HG03575 (cell line): Measurements from ENCODE around the gene SLC4A4.
"Not testable (repeated sequence)": the region's sequence is repeated elsewhere in the genome, so short reads cannot be mapped to it uniquely, and the experiment has no call there.

Experiments
- ATAC-seq: cut with Tn5 transposase; IDR thresholded peaks from one replicate; pipeline ENCODE4 v1.9.1; 2021; ENCODE audit not compliant: unreplicated experiment, insufficient number of reproducible peaks, low FRiP score; ENCODE audit errors: extremely low read depth

The SLC4A4 gene

DNA sequence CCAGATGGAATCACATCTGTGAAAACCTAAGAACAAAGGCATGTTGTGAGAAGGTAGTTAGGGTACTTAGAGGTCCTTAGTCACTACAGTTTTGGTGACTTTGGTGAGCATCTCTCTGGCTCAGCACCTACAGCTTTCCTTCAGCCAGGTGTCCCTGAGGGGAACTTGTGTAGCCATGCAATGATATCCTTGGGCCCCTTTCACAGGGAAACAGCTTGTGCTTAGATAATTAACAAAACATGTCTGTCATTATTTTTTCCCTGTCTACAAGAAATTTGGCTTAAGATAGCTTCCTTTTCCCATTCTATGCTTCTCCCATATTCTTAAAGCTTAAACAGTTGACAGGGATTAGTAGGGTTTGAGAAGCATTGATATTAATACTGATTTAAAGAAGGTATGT is 63.8 kb downstream of the SLC4A4 start:
- ATAC-seq: no peak

DNA sequence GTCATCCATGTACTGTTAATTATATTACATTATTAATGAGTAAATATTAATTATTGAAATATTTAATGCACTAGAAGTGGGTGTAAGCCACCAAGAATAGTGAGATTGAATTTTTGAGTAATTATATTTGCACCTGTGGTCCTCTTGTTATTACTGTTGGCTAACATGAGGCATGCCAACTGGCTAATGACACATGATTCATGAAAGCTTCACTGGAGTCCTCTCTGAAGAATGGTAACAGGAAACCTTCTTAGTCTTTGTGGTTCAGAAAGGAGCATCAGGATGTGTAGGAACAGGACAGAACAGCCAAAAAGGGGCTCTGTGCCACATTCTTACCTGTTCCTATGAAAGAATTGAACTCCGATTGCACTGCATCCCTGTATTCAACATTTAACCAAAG is 65.2 kb downstream of the SLC4A4 start:
- ATAC-seq: no peak

DNA sequence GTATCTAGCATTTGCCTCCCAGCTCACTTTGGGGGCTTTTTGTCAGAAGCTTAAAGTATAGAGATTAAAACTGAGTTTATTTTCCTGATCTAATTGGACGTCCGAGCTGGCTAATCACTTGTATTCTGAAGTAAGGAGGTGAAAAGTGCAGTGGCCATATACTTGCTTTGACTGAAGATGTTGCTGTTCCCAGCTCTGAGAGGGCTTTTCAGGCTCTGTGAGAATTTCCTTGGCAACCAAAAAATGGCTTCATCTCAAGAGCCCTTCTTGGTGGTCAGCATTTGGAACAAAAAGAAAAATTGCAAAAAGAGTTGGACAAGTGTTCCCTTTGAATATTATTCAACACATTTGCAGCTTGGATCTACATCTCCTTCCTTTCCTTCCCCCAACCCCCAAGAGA is 67.0 kb downstream of the SLC4A4 start:
- no peak for ATAC-seq

DNA sequence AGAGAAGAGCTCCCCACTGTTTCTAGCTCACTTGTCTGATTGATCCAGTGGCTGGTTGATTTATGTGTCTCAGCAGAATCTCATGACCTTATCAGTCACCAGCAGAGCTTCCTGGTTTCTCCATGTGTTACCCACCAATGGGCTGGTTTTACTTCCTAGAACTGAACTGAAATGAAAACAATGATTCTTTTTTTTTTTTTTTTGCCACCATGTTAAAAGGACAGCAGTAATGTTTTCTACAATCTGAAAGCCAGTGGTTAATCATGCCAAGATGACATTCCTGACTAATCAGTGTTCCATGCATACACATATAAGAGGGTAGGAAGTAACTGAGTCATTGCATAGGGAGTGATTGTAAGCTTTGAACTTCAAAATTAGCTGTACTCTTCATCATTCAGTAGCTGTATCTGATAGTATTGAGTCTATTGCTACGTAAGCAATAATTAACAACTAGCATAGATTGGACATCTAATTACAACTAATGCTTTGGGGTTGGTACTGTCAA is 67.7 kb downstream of the SLC4A4 start:
- no peak for ATAC-seq

DNA sequence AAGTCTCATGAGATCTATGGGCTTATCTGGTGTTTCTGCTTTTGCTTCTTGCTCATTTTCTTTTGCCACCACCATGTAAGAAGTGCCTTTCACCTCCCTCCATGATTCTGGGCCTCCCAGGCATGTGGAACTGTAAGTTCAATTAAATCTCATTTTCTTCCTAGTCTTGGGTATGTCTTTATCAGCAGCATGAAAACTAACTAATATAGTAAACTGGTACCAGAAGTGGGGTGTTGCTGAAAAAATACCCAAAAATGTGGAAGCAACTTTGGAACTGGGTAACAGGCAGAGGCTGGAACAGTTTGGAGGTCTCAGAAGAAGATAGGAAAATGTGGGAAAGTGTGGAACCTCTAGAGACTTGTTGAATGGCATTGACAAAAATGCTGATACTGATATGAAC is 70.1 kb downstream of the SLC4A4 start:
- ATAC-seq: not testable (repeated sequence)

DNA sequence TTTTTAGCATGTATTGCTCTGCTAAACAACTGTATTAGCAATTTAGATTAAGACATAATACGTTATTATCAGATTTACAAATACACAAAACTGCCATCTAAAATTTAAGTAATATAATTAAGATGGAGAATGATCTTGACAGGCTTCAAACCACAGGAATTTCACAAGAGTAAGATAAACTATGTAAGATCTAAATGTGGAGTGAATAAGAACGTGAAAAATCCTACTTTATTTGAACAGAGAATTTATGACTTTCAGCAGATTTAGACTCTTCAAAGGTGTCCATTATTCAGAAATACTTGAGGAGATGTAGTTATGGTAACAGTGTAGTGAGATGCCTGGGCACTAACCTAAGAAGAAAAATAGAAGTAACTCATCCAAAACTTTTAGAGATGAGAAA is 73.2 kb downstream of the SLC4A4 start:
- no peak for ATAC-seq

DNA sequence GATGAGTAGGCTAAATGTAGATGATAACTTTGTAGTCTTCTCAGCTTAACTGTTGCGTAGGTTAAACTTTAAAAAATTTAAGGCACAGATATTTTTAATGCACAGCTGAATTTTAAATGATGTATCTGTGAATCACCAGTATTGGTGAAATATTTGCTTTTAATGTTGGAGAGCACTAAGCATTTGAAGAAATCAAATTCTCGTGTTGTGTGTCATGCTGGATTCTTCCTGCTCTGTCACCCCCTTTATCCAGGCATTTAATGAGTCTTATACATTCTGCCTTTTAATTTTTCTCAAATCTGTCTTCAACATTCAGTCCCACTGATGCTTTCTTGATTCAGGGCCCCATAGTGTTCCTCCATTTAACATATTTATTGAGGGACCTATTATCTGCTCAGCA is 76.7 kb downstream of the SLC4A4 start:
- no peak for ATAC-seq

DNA sequence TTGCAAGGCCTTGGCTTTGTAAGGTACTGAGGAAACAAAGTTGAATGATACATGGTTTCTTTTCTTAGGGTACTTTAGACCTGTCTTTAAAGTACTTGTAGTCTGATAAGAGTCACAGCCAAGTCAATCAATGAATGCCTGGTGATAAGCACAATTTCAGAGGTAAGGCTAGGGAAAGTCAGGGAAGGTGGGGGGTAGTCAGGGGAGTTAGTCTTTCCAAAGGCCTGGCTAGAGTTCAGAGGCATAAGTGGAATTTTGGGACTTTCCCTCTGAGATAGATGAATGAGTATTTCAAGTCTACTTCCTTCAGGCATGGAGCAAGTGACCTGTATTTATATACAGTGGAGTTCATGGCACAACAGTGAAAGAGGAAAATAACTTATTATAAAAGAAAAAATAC is 78.3 kb downstream of the SLC4A4 start:
- no peak for ATAC-seq

DNA sequence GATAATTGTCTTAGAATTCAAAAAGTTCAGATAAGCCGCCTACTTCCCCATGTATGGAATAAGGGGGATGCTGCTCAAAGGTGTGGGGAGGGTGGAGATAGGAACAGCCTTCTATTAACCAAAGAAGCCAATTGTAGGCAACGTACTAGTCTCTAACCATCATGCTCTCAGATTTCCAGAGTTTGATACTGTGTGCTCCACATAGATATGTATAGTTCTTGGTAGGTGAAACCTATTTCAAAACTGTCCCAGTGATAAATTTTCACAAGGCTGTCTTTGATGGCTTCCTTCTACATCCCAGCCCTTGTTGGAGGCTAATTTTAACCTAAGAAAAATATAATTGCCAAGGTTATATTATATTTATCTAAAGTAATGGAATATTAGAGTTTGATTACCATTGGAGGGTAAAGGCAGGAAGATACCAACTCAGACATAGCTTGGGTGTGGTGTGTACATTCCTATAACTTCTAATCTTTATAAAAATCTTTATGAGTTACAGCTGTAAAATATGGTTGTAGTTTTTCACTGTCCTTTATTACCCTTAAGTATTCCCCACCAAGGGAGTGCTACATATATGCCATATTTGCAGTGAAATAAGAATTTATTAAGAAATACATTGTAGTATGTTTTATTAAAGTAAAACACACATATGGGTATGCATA is 87.7 kb downstream of the SLC4A4 start:
- no peak for ATAC-seq

DNA sequence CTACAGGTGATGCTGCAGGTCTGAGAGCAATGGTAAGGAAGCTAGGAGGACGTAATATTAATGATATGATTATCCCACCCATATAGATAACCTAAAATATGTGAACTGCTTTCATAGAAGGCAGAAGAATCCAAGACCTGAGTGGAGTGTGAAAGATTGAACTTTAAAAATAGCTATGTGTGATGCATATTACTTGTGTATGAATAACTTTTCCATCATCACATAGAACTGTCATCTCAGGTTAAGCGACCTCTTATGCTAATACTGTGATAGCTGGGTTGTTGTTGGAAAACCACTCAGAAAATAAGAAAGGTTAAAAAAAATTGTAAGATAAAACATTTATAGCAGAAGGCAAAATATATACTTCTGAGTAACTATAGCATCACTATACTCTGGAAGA is 90.3 kb downstream of the SLC4A4 start:
- no peak for ATAC-seq

DNA sequence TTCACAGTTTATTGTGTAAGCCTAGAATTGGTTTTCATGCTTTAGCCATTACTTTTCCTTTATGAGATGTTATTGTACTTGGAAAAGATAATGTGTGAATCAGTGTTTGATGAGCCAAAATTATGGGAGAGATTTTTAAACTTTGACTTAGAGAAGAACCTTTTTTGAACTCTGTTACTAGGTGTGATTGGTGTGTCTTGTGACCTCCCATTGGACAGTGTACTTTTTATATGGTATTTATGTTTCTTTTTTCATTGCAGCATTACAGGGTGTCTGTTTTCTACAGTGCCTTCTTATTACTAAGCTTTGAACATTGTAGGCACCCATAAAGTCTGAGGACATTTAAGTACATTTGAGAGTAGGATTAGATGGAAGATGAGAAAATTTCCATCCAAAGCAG is 91.1 kb downstream of the SLC4A4 start:
- no peak for ATAC-seq

DNA sequence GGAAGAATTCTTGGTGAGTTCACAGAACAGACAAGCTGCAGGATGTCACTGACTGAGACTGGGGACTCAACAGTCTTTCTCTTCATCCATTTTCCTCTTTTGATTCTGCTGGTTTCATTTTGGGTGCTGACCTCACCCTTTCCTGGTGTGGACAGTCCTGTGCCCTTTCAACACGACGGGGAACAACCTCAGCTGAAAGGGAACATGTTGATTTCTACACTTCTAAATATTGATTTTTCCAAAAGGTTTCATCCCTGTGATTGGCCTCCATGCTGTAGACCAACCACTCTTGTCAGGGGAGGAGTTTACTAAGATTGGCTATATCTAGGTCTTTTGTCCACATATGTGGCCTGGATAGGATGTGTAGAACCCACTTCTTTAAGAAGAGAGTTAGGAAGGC is 91.8 kb downstream of the SLC4A4 start:
- no peak for ATAC-seq

DNA sequence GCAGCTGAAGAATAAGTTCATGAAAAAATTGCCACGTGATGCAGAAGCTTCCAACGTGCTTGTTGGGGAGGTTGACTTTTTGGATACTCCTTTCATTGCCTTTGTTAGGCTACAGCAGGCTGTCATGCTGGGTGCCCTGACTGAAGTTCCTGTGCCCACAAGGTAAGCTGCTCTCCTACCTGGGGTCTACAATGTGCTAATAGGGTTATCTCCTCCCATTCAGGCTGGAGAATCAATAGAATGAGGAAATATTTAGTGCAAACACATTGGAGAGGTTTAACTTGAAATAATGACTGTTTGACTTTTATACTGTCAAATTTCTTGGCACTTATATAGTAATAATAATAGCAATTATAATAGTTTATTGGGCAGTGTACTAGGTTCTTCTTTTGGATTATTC is 101.8 kb downstream of the SLC4A4 start:
- no peak for ATAC-seq

DNA sequence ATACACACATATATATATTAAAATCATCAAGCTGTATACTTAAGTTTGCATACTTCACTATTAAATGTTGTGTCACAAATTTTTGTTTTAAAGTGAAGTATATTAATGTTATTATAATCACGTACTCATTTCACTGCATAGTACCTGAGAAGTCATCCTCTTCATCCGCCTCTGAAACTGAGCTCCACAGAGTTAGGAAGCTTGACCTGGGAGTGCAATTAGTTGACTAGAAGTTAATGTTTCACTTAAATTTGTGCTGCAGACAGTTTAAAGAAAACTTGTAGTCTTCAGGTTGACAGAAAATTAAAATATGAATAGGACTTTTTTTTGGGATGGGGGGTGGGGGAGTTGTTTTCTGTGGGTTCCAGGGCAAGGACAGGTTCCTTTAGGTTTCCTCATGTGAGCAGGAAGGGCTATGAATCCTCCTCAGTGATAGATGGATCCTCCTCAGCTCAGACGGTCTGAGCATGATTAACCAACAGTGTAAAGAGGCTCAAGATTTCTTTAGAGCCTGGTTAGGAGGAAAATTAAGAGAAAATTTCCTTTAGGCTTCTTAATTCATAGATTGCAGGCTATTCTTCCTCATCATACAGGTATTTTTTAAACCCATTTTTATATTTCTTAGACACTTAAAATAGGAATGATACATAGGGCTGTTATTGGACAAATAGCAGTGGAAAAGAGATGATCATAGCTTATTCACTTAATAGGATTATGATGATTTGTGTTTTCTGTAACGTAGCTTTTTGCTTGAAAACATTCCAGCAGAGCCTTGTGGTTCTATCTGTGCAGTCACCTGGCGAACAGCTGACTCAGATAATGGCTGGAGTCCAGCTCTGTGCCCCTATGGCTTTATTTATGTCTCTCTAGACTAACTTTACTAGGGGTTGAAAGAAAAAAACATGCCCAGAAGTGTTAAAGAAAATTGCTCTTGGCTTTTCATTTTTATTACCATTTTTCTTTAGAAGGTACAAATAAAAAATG is 102.7 kb downstream of the SLC4A4 start:
- no peak for ATAC-seq

DNA sequence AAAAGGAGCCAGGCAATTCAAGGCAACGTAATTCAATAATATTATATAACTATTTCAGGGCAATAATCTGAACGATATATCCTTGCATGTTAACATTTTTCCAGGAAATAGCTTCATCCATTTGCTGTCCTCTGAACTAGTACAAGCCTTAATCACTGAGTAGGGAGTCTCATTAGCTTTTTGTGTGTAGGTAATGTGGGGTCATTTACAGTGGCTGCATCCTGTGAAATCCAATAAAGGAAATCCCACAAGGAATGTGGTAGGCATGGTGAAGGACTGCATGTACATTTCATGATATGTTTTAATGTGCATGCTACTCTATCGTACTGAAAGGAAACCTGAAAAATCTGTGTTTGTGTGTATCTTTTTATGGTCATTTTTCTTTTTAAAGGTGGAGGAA is 103.5 kb downstream of the SLC4A4 start:
- no peak for ATAC-seq

DNA sequence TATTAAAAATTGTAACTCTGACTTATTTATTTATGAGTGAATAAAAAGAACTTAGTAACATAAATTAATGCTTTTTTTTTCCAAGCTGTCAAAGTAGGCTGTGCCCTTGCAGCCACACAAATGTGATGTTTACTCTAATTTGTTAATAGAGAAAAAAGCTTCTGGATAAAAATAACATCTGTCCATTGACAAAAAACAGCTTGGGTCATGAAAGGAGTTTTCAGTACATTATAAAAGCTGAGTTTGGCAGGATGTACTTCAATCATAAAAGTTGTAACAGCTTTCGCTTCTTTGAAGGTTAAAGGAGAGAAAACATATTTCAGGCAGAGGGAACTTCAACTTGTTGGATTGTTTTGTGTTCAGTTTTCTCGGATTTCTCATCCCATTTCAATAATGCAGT is 105.6 kb downstream of the SLC4A4 start:
- no peak for ATAC-seq

DNA sequence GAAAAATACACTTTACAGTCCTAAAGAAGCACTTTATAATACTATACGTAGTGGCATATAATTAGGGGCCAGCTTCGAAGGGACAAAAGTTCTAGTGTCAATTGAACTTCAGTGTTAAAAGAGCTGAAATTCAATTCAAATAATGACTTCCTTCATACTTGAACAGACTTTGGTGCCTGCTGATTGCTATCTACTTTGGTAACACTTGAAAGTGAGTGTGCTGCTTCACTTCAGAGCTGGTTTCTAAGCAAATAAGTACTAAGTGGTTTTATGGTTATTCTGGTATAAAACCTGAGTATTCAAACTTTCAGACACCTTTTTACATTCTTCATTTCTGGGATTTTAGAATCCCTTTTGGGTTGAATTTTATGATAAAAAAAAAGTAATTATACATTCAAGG is 107.0 kb downstream of the SLC4A4 start:
- ATAC-seq: no peak

DNA sequence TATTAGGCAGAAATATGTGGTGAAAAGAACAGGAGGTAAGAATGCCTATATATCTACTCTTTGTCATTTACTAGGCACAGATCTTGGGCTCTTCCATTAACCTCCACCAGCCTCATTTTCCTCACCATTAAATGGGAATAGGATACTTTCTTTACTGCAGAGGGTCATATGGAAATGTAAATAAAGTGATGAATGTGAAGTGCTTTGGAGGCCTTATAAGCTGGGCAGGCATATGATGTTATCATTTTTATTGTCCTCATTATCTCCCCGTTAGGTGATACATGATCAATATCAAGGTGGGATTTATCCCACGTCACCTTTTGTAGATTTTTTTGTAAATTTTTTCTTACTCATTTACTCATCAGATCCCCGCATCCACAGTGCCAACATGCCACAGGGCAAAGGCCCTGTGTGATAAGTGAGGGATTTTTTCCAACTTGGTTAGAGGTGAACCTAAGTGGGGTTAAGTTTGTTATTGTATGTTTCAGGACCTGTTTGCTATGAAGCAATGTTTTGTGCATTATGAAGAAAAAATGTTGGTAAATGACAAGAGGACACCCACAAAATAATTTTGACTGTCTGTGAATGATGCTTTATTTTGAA is 107.8 kb downstream of the SLC4A4 start:
- ATAC-seq: no peak

DNA sequence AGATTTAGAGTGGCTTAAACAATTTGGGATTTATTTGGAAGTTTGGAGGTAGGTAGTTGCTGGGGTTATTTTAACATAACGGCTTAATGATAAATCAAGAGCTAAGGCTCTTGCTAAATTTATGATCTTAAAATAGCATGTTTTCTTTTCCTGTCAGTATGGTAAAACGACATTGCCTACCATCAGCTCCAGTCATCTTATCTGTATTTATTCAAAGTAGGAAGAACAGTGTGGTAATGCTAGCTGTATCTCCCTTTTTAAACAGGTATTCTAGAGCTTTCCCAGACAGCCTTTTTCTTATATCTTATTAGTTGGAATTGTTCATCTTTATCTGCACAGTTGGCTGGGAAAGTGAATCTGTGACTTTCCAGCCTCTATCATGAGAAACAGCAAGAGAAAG is 110.2 kb downstream of the SLC4A4 start:
- no peak for ATAC-seq

DNA sequence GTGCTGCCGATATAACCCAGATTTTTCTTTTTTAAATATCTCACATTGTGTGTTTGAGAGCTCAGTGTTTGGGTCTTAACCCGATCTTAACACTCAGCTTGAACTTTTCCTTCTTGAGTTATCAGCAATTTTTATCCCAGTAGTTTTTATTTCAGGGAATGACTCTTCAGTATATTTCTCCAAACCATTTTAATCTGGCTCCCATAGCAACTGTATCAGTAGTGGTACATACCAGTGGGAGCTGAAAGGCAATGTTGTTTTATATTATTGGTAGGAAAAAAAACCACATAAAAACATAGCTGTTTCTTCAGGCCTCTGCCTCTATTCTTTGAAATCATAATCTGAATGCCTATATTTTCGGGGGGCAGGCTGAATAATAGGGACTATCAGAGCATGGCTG is 111.1 kb downstream of the SLC4A4 start:
- no peak for ATAC-seq
